Measurements from ENCODE around the gene TTC13. TPM values are rescaled to one million over a fixed set of nuclear protein-coding genes. Genes with fewer than 3 reads are reported as not detected.
A peak's percentile ranks its signal among the peaks of the same experiment; 100 is the strongest.

The TTC13 gene
- total RNA-seq, 4 donors from 2014 or later, result 20.4 to 30.1 (median 25.6) TPM

DNA sequence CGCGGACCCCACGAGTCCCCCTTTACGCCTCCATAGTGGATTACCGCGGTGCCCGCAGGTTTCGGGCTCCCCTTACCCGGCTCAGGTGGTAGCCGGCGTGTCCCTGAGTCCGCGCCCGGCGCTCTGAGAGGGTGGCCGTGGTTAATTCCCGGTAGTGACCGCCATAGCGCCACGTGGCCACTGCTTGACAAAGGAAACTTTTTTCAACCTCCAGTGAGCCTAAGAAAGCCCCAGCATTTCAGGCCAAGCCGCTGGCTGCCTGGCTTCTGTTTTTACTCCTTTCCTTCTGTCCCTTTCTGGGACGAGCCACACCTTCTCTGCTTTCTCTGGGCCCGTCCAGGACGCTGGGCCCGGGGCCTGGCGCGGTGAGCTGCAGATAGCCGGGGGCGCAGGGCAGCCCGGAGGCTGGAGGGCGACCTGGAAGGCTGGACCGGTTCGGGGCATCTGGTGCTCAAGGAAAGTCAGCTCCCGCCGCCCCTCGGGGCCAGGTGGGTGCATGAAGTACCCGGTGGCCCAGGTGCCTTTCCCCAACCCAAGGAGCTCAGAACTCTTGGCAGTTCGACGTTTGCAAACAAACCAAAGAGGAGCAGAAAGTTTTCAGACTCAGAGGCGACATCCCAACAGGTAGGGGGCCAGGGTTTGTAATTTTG, 109.8 kb downstream of the TTC13 start:
- H3K36me3 ChIP-seq, result no peaks in the 10 kb centered on the region
- H3K9me3 ChIP-seq, result no peaks in the 10 kb centered on the region
- H3K27me3 ChIP-seq, result no peaks in the 10 kb centered on the region
- DNase-seq (ENCODE audit: low spot score in 2 of 2), result no peak
- H3K27ac ChIP-seq, result peak overlapping the region; percentile 82 to 95 (median 88)
- H3K4me1 ChIP-seq, result peaks cover 0 to 51% (median 16%) of the 10 kb centered on the region in 4 donors
- WGBS, 2 donors, result 4 to 6% methylated on average over 26 to 32 of the region's 40 CpGs
- TF ChIP-seq POLR2A (IDR thresholded peaks at IDR 0.05) (no peak), EP300 (IDR thresholded peaks at IDR 0.05) (no peak)
- TF ChIP-seq, protein P1, sequence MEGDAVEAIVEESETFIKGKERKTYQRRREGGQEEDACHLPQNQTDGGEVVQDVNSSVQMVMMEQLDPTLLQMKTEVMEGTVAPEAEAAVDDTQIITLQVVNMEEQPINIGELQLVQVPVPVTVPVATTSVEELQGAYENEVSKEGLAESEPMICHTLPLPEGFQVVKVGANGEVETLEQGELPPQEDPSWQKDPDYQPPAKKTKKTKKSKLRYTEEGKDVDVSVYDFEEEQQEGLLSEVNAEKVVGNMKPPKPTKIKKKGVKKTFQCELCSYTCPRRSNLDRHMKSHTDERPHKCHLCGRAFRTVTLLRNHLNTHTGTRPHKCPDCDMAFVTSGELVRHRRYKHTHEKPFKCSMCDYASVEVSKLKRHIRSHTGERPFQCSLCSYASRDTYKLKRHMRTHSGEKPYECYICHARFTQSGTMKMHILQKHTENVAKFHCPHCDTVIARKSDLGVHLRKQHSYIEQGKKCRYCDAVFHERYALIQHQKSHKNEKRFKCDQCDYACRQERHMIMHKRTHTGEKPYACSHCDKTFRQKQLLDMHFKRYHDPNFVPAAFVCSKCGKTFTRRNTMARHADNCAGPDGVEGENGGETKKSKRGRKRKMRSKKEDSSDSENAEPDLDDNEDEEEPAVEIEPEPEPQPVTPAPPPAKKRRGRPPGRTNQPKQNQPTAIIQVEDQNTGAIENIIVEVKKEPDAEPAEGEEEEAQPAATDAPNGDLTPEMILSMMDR (IDR thresholded peaks at IDR 0.05), result no peak
- peak overlapping the region; percentile 77 to 87 (median 82) for H3K4me3 ChIP-seq

DNA sequence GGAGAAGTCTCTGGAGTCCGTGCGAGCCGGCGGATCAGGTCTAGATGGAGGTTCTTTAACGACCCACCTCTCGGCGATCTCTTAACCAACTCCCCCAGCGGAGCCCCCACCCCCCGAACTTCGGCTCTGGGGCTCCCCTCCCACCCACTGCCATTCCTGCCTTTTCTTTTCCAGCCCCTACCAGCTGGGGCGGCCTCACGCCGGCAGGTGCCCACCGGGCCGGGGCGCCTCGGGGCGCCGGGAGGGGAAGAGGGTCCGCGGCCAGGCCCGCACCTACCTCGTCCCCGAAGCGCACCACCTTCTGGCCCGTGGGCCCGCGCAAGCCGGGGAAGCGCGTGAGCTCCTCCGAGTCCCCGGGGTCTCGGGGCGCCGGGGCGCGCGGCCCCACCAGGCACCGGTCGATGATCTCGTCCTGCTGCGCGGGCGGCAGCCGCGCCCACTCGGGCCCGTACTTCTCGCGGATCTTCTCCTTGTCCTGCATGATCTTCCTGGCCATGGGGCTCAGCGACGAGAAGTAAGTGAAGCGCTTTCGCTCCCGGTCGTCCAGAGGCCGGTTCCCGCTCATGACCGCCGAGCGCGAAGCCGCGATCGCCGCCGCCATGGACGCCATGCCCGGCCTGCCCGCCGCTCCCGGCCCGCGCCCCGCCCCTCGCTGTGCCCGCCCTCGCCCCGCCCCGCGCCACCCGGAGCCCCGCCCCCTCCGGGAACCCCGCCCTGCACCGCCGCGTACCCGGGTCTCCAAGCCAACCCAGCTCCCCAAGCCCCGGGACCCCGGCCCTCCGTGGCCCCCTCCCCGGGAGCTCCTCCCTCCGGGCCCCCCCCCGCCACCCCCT, 110.5 kb downstream of the TTC13 start, which contains the start of gene C1orf198:
C1orf198 (minus strand) TSS at position 619 of the 833 bp plus-strand sequence; CDS start at position 610, 9 bp downstream.
- Histone ChIP-seq H3K4me1 (peaks cover 0 to 59% (median 22%) of the 10 kb centered on the region in 4 donors), H3K36me3 (no peaks in the 10 kb centered on the region), H3K27ac (peak within 1 kb of the TSS; percentile 82 to 95 (median 88)), H3K4me3 (peak within 1 kb of the TSS; percentile 77 to 87 (median 82)), H3K9me3 (no peaks in the 10 kb centered on the region), H3K27me3 (no peaks in the 10 kb centered on the region)
- 1% methylated on average over 24 to 33 of the region's 96 CpGs for WGBS, 2 donors
- peak; percentile 60 to 64 for DNase-seq (ENCODE audit: low spot score in 2 of 2)
- peak; percentile 51 to 76 for TF ChIP-seq POLR2A (IDR thresholded peaks at IDR 0.05)
- TF ChIP-seq EP300 (IDR thresholded peaks at IDR 0.05), result peak in 1 of 2 donors; percentile 81
- TF ChIP-seq, protein P1 (IDR thresholded peaks at IDR 0.05), result peak in 1 of 5 experiments; percentile 14

- no peaks in the 10 kb centered on the region for H3K36me3 ChIP-seq
- TF ChIP-seq, protein P1 (IDR thresholded peaks at IDR 0.05), result no peak
- TF ChIP-seq POLR2A (IDR thresholded peaks at IDR 0.05), result no peak
- TF ChIP-seq EP300 (IDR thresholded peaks at IDR 0.05), result no peak
- H3K9me3 ChIP-seq, result no peaks in the 10 kb centered on the region
- 5 to 8% methylated on average over 17 of the region's 17 CpGs for WGBS, 2 donors
- DNase-seq (ENCODE audit: low spot score in 2 of 2), result no peak
- H3K4me3 ChIP-seq, result peak overlapping the region; percentile 77 to 87 (median 82)
- peak overlapping the region; percentile 82 to 95 (median 88) for H3K27ac ChIP-seq
- H3K27me3 ChIP-seq, result no peaks in the 10 kb centered on the region
- peaks cover 0 to 67% (median 29%) of the 10 kb centered on the region in 4 donors for H3K4me1 ChIP-seq
Observed at GRCh38 chr1:230867101-230867902, 111.4 kb downstream of the TTC13 start.

DNA sequence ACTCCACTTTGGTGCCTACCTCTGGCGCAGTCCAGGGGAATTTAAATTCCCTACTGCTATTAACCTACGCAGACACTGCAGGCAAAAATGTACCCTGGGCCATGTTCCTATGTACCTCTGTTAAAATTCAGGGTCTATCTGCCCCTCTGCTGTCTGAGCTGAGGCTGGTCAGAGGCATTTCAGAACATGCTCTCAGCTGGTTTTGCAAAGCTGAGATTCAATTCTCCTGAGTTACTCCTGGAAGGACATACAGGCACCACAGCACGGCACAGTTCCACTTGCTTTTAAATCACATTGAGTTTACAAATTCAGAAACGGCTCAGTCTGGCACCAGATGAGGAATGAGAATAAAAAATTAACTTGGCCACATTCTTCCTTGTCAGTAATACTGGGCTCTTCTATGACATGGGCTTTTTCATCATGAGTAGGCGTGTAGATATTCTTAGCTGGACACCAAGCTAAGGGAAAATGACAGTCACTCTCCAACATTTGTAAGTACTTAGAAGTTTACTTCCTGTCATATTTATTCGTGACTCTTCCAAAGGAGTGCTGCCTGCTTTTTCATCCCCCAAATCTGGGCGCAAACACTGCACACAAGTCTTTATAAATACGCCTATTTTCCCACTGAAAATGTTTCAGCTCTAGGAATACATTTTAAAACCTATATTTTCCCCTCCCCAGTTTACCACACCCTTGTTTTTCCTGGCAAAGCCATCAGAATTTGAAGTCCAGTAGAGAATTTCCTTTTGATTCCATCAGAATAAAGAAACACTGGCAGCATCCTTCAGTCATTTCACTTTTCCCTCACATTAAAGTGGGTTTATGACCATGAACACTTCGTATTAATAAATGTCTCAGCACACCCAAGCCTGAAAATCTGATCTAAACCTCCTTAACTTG, 112.2 kb downstream of the TTC13 start:
- peak overlapping the region; percentile 82 to 95 (median 88) for H3K27ac ChIP-seq
- H3K36me3 ChIP-seq, result no peaks in the 10 kb centered on the region
- 21 to 23% methylated on average over 9 of the region's 9 CpGs for WGBS, 2 donors
- H3K4me3 ChIP-seq, result peak overlapping the region; percentile 77 to 87 (median 82)
- H3K4me1 ChIP-seq, result peaks cover 0 to 76% (median 36%) of the 10 kb centered on the region in 4 donors
- no peaks in the 10 kb centered on the region for H3K9me3 ChIP-seq
- DNase-seq (ENCODE audit: low spot score in 2 of 2), result no peak
- H3K27me3 ChIP-seq, result no peaks in the 10 kb centered on the region
- TF ChIP-seq POLR2A (IDR thresholded peaks at IDR 0.05) (no peak), EP300 (IDR thresholded peaks at IDR 0.05) (peak in 1 of 2 donors; percentile 46)

All from tibial nerve (tissue), 4 donors.